Naive thymus-derived CD4-positive, alpha-beta T cell (primary cell): Measurements from ENCODE around the gene EFHC1. TPM values are rescaled to one million over a fixed set of nuclear protein-coding genes. Genes with fewer than 3 reads are reported as not detected.

Source experiments
- ATAC-seq: fragments of 150-1000 bp; cut with Tn5 transposase; 2 replicates; pipeline ENCODE4 v1.10.0; 2021; ENCODE audit warnings: mild to moderate bottlenecking, moderate library complexity
- CTCF ChIA-PET: fragments of 350-600 bp; sonication (Branson Sonifier 250); formaldehyde crosslinking; loops from one replicate; lab custom pipeline; 2021; ENCODE audit warnings: antibody characterized with exemption; lab: Charles Lee
- POLR2A ChIA-PET: fragments of 350-600 bp; sonication (Branson Sonifier 250); formaldehyde crosslinking; loops from one replicate; lab custom pipeline; 2021; ENCODE audit warnings: antibody characterized with exemption, inconsistent platforms; lab: Charles Lee
- DNase-seq, 9 donors: peaks; one replicate each; pipeline versions ENCODE4 v3.0.0 to v3.0.0-alpha.2; 2020 to 2022; ENCODE audit warnings: mixed read lengths in 1 of 9
- H3K27ac ChIP-seq: one replicate; pipeline ENCODE4 v1.7.0; 2013; ENCODE audit warnings: mild to moderate bottlenecking, low read depth, low read length, moderate library complexity
- H3K27me3 ChIP-seq, 2 donors: one replicate each; pipeline ENCODE4 v1.7.0; 2013; ENCODE audit warnings: low read length in 2 of 2, mild to moderate bottlenecking in 2 of 2, moderate library complexity in 2 of 2; ENCODE audit not compliant: control insufficient read depth in 2 of 2, insufficient read depth in 2 of 2
- H3K36me3 ChIP-seq, 3 experiments: 1 replicate in 2 of 3; 2 replicates in 1 of 3; pipeline ENCODE4 v1.7.0; 2013; ENCODE audit warnings: low read length in 3 of 3, mild to moderate bottlenecking in 3 of 3, moderate library complexity in 1 of 3; ENCODE audit not compliant: insufficient read depth in 3 of 3, control insufficient read depth in 2 of 3
- H3K4me1 ChIP-seq, 2 donors: one replicate each; pipeline ENCODE4 v1.7.0; 2013; ENCODE audit warnings: low read length in 2 of 2, mild to moderate bottlenecking in 2 of 2, moderate library complexity in 1 of 2; ENCODE audit not compliant: control insufficient read depth in 2 of 2, insufficient read depth in 2 of 2
- H3K4me3 ChIP-seq: 2 replicates; pipeline ENCODE4 v1.7.0; 2013; ENCODE audit warnings: mild to moderate bottlenecking, low read length
- H3K9me3 ChIP-seq, 3 experiments: 1 replicate in 2 of 3; 2 replicates in 1 of 3; pipeline ENCODE4 v1.7.0; 2013; ENCODE audit warnings: low read length in 3 of 3; ENCODE audit not compliant: control insufficient read depth in 2 of 3
- H3K27ac Mint-ChIP-seq, 9 donors: one replicate each; pipeline ENCODE4 v1.8.0; 2020 to 2022; ENCODE audit warnings: mixed read lengths in 9 of 9, mild to moderate bottlenecking in 8 of 9, moderate library complexity in 5 of 9, inconsistent platforms in 2 of 9
- H3K27me3 Mint-ChIP-seq, 5 donors: one replicate each; pipeline ENCODE4 v1.8.0; 2021 to 2022; ENCODE audit warnings: mixed read lengths in 5 of 5, mild to moderate bottlenecking in 1 of 5
- H3K36me3 Mint-ChIP-seq, 5 donors: one replicate each; pipeline ENCODE4 v1.8.0; 2020 to 2022; ENCODE audit warnings: mixed read lengths in 5 of 5, mild to moderate bottlenecking in 3 of 5, inconsistent platforms in 1 of 5
- H3K4me1 Mint-ChIP-seq, 7 donors: one replicate each; pipeline ENCODE4 v1.8.0; 2020 to 2022; ENCODE audit warnings: mixed read lengths in 7 of 7, mild to moderate bottlenecking in 3 of 7, inconsistent platforms in 1 of 7
- H3K4me3 Mint-ChIP-seq, 10 donors: one replicate each; pipeline ENCODE4 v1.8.0; 2020 to 2022; ENCODE audit warnings: mild to moderate bottlenecking in 10 of 10, mixed read lengths in 10 of 10, moderate library complexity in 6 of 10, inconsistent platforms in 2 of 10
- H3K9me3 Mint-ChIP-seq, 11 donors: one replicate each; pipeline ENCODE4 v1.8.0; 2020 to 2022; ENCODE audit warnings: mixed read lengths in 11 of 11, mild to moderate bottlenecking in 4 of 11, inconsistent platforms in 1 of 11, moderate library complexity in 1 of 11
- intact Hi-C, 2 donors: fragments of 100-400 bp; cut with micrococcal nuclease; formaldehyde crosslinking; loops; one replicate each; pipeline ENCODE4 v1.15.1; 2023
- polyA plus RNA-seq, 2 donors: library from polyadenylated mRNA; unstranded; fragments of 300-500 nt; fragmentation: Illumina TruSeq; gene quantifications; one replicate each; pipeline ENCODE4 v1.2.3, GENCODE V29; 2021
- total RNA-seq, 6 experiments: library from RNA in 5 of 6; stranded (reverse) in 5 of 6; gene quantifications; 1 replicate in 5 of 6; 2 replicates in 1 of 6; pipeline ENCODE4 v1.2.3 and lab custom pipeline; 2021 to 2026

The EFHC1 gene
- total and polyA plus RNA-seq, 7 experiments from 2014 or later: 1.9 to 13.8 (median 5.8) TPM

DNA sequence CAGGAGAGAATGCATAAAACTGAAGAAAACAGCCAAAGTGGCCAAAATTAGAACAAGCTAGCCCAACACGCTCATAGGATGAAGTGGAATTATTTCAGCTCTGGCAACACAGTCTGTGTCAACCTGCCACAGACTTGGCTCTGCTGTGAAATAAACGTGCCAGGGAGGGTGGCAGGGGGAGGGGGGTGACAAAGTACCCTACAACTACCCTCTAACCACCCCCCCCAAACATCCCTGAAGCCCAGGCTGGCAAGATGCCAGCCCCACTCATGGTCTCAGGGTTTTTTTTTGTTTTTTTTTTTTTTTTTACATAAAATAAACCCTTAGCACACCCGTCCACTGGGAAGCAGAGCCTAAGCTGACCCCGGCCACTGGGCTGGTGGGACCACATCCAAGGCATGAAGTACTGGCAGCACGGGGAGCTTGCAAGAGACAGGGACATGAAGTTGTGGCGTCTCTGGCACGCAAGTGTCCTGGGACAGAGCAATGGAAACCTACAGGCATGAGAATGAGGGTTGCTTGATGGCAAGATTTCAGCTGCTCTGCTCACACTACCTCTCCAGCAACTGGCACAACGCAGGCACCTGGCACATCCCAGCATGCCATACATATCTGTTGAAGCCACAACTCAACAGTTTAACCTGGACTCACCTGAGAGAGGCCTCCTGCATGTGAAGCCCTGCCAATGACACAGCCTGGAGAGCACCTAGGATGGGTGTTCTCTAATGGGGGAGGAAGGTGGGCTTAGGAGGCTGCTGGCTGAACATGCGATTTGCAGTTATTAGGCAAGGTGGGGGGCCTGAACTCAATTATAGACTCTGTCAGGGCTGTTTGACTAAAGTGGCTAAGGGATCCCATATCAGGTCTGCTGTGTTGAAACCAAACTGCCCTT is 80.3 kb downstream of the EFHC1 start:
- intact Hi-C loops: no loop called here
- DNase-seq (no peak), ATAC-seq (no peak)
- POLR2A ChIA-PET: no interaction called here
- Mint-ChIP-seq H3K27me3 (no peaks in the 10 kb centered on the region), H3K4me3 (no peak overlapping the region), H3K27ac (peak overlapping the region in 1 of 9 donors; percentile 4), H3K36me3 (peaks cover 2 to 26% (median 8%) of the 10 kb centered on the region in 5 donors), H3K9me3 (no peaks in the 10 kb centered on the region), H3K4me1 (peaks cover 0 to 16% (median 0%) of the 10 kb centered on the region in 7 donors)
- Histone ChIP-seq H3K9me3 (no peaks in the 10 kb centered on the region), H3K36me3 (peaks cover 0 to 26% (median 0%) of the 10 kb centered on the region in 3 experiments), H3K27ac (no peak overlapping the region), H3K4me3 (no peak overlapping the region), H3K4me1 (no peaks in the 10 kb centered on the region), H3K27me3 (no peaks in the 10 kb centered on the region)
- CTCF ChIA-PET: no interaction called here

- Mint-ChIP-seq H3K27ac (peak overlapping the region in 2 of 9 donors; percentile 8 to 33), H3K4me3 (no peak overlapping the region)
Observed at GRCh38 chr6:52502306-52503029, 82.3 kb downstream of the EFHC1 start.

GRCh38 chr6:52503323-52503747 is 83.2 kb downstream of the EFHC1 start:
- peaks cover 0 to 6% (median 0%) of the 10 kb centered on the region in 7 donors for H3K4me1 Mint-ChIP-seq
- H3K27ac ChIP-seq: no peak overlapping the region

More at GRCh38 chr6:52502306-52503029, 82.3 kb downstream of the EFHC1 start:
- Histone ChIP-seq H3K9me3 (no peaks in the 10 kb centered on the region), H3K27ac (no peak overlapping the region), H3K36me3 (peaks cover 0 to 43% (median 0%) of the 10 kb centered on the region in 3 experiments), H3K27me3 (no peaks in the 10 kb centered on the region), H3K4me3 (no peak overlapping the region), H3K4me1 (no peaks in the 10 kb centered on the region)
- intact Hi-C loops: no loop called here
- no peak for DNase-seq
- no peak for ATAC-seq
- ChIA-PET CTCF (no interaction called here), POLR2A (no interaction called here)
- H3K4me1 Mint-ChIP-seq: peaks cover 0 to 6% (median 0%) of the 10 kb centered on the region in 7 donors
- H3K36me3 Mint-ChIP-seq: peaks cover 2 to 34% (median 12%) of the 10 kb centered on the region in 5 donors
- no peaks in the 10 kb centered on the region for H3K9me3 Mint-ChIP-seq
- H3K27me3 Mint-ChIP-seq: no peaks in the 10 kb centered on the region

GRCh38 chr6:52503851-52504781 is 84.0 kb downstream of the EFHC1 start:
- no peak overlapping the region for H3K4me3 Mint-ChIP-seq
- no peak overlapping the region for H3K27ac ChIP-seq
- ChIA-PET CTCF (no interaction called here), POLR2A (no interaction called here)
- intact Hi-C loops: loop anchor here in 1 of 2 donors (2.0 kb wide), 1 partner anchor 217 kb away; no protein-coding TSS in a partner anchor
- peaks cover 6 to 47% (median 20%) of the 10 kb centered on the region in 5 donors for H3K36me3 Mint-ChIP-seq
- DNase-seq: no peak
- H3K27me3 Mint-ChIP-seq: no peaks in the 10 kb centered on the region
- H3K4me1 ChIP-seq: no peaks in the 10 kb centered on the region
- ATAC-seq: peak; percentile 71
- H3K27me3 ChIP-seq: no peaks in the 10 kb centered on the region
- no peak overlapping the region for H3K4me3 ChIP-seq
- no peaks in the 10 kb centered on the region for H3K9me3 Mint-ChIP-seq
- H3K9me3 ChIP-seq: no peaks in the 10 kb centered on the region
- H3K4me1 Mint-ChIP-seq: peaks cover 0 to 6% (median 0%) of the 10 kb centered on the region in 7 donors
- H3K36me3 ChIP-seq: peaks cover 0 to 56% (median 0%) of the 10 kb centered on the region in 3 experiments
- no peak overlapping the region for H3K27ac Mint-ChIP-seq

More at GRCh38 chr6:52503323-52503747, 83.2 kb downstream of the EFHC1 start:
- Histone ChIP-seq H3K36me3 (peaks cover 0 to 51% (median 0%) of the 10 kb centered on the region in 3 experiments), H3K9me3 (no peaks in the 10 kb centered on the region), H3K4me1 (no peaks in the 10 kb centered on the region), H3K4me3 (no peak overlapping the region), H3K27me3 (no peaks in the 10 kb centered on the region)
- ChIA-PET CTCF (no interaction called here), POLR2A (no interaction called here)
- intact Hi-C loops: no loop called here
- no peak for DNase-seq
- ATAC-seq: no peak
- peaks cover 3 to 39% (median 20%) of the 10 kb centered on the region in 5 donors for H3K36me3 Mint-ChIP-seq
- H3K27ac Mint-ChIP-seq: no peak overlapping the region
- H3K27me3 Mint-ChIP-seq: no peaks in the 10 kb centered on the region
- H3K4me3 Mint-ChIP-seq: no peak overlapping the region
- no peaks in the 10 kb centered on the region for H3K9me3 Mint-ChIP-seq

- intact Hi-C loops: loop anchor here in 1 of 2 donors (2.0 kb wide), 1 partner anchor 218 kb away; no protein-coding TSS in a partner anchor
- Mint-ChIP-seq H3K4me1 (peaks cover 0 to 6% (median 0%) of the 10 kb centered on the region in 7 donors), H3K27me3 (no peaks in the 10 kb centered on the region), H3K9me3 (no peaks in the 10 kb centered on the region), H3K4me3 (no peak overlapping the region), H3K27ac (peak overlapping the region in 2 of 9 donors; percentile 57 to 71), H3K36me3 (peaks cover 6 to 52% (median 20%) of the 10 kb centered on the region in 5 donors)
- no peak for DNase-seq
- POLR2A ChIA-PET: no interaction called here
- H3K36me3 ChIP-seq: peaks cover 0 to 63% (median 0%) of the 10 kb centered on the region in 3 experiments
- no peak overlapping the region for H3K4me3 ChIP-seq
- H3K27ac ChIP-seq: no peak overlapping the region
- no peaks in the 10 kb centered on the region for H3K4me1 ChIP-seq
- ATAC-seq: peak; percentile 45
- no peaks in the 10 kb centered on the region for H3K27me3 ChIP-seq
- CTCF ChIA-PET: no interaction called here
- no peaks in the 10 kb centered on the region for H3K9me3 ChIP-seq
Observed at GRCh38 chr6:52504782-52505136, 84.6 kb downstream of the EFHC1 start.
